Smooth muscle cell of the brain vasculature (primary cell): ENCODE data around the gene STXBP3.
"Not testable (repeated sequence)": the region's sequence is repeated elsewhere in the genome, so short reads cannot be mapped to it uniquely, and the experiment has no call there.

Source experiments
- DNase-seq: peaks from one replicate; pipeline ENCODE4 v3.0.0-alpha.2; 2012; ENCODE audit warnings: low read depth, low spot score

STXBP3 gene

GRCh38 chr1:108728327-108728923 is 18.0 kb upstream of the STXBP3 start:
- DNase-seq = no peak

GRCh38 chr1:108729481-108729880 is 17.0 kb upstream of the STXBP3 start:
- DNase-seq = no peak

GRCh38 chr1:108732398-108732797 is 14.1 kb upstream of the STXBP3 start:
- no peak for DNase-seq

- no peak for DNase-seq
Measured at GRCh38 chr1:108734171-108734865, 12.2 kb upstream of the STXBP3 start.

- no peak for DNase-seq
Measured at GRCh38 chr1:108742253-108742652, 4.2 kb upstream of the STXBP3 start.

GRCh38 chr1:108745980-108746381 is 493 bp upstream of the STXBP3 start:
- no peak for DNase-seq

GRCh38 chr1:108747171-108747850 is 837 bp downstream of the STXBP3 start:
- DNase-seq = peak; percentile 62

- DNase-seq = no peak
Measured at GRCh38 chr1:108747898-108748297, 1.4 kb downstream of the STXBP3 start.

- DNase-seq = no peak
Measured at GRCh38 chr1:108749081-108749480, 2.6 kb downstream of the STXBP3 start.

- DNase-seq = no peak
Measured at GRCh38 chr1:108750476-108751181, 4.2 kb downstream of the STXBP3 start.

- no peak for DNase-seq
Measured at GRCh38 chr1:108753363-108753762, 6.9 kb downstream of the STXBP3 start.

- no peak for DNase-seq
Measured at GRCh38 chr1:108758796-108759195, 12.3 kb downstream of the STXBP3 start.

- DNase-seq = no peak
Measured at GRCh38 chr1:108767115-108767514, 20.6 kb downstream of the STXBP3 start.

GRCh38 chr1:108767708-108768107 is 21.2 kb downstream of the STXBP3 start:
- no peak for DNase-seq

GRCh38 chr1:108777839-108778238 is 31.4 kb downstream of the STXBP3 start:
- no peak for DNase-seq

- DNase-seq = no peak
Measured at GRCh38 chr1:108779455-108779854, 33.0 kb downstream of the STXBP3 start.

- DNase-seq = no peak
Measured at GRCh38 chr1:108780937-108781574, 34.6 kb downstream of the STXBP3 start.

GRCh38 chr1:108781575-108781944 is 35.1 kb downstream of the STXBP3 start:
- DNase-seq = not testable (repeated sequence)

- DNase-seq = no peak
Measured at GRCh38 chr1:108785264-108785663, 38.8 kb downstream of the STXBP3 start.

- no peak for DNase-seq
Measured at GRCh38 chr1:108785880-108786279, 39.4 kb downstream of the STXBP3 start.

- no peak for DNase-seq
Measured at GRCh38 chr1:108791790-108792189, 45.3 kb downstream of the STXBP3 start.

- DNase-seq = no peak
Measured at GRCh38 chr1:108792420-108792819, 45.9 kb downstream of the STXBP3 start.
